Endothelial cell of umbilical vein (primary cell): ENCODE measurements around the gene ADH6. TPM values are rescaled to one million over a fixed set of nuclear protein-coding genes. Genes with fewer than 3 reads are reported as not detected.
"Not testable (repeated sequence)": the region's sequence is repeated elsewhere in the genome, so short reads cannot be mapped to it uniquely, and the experiment has no call there.

Source experiments
- BruUV-seq: library from RNA; stranded (reverse); fragments of 400-500 nt; replicated peaks from 2 replicates; lab custom pipeline; 2021; lab: Mats Ljungman, UMichigan
- CTCF ChIA-PET: fragments of 300-600, 350-600 bp; sonication (Branson Sonifier 250); formaldehyde crosslinking; loops from one replicate; lab custom pipeline; 2021; ENCODE audit warnings: antibody characterized with exemption, inconsistent platforms; lab: Charles Lee
- POLR2A ChIA-PET: fragments of 300-600, 350-600 bp; sonication (Branson Sonifier 250); formaldehyde crosslinking; loops from one replicate; lab custom pipeline; 2021; ENCODE audit warnings: antibody characterized with exemption, inconsistent platforms; lab: Charles Lee
- DNase-seq: peaks from one replicate; pipeline ENCODE4 v3.0.0-alpha.2; 2011; ENCODE audit warnings: low read depth, low spot score
- FAIRE-seq: peaks from 2 replicates; lab custom pipeline; 2011; peaks lifted over from hg19 to GRCh38; lab: Jason Lieb, UNC
- H2AFZ ChIP-seq: 2 replicates; pipeline ENCODE4 v1.6.0; 2012; ENCODE audit warnings: low read depth, low read length, control low read depth, inconsistent platforms
- H3K27ac ChIP-seq: 2 replicates; pipeline ENCODE4 v1.5.1; 2011; ENCODE audit warnings: low read depth, mild to moderate bottlenecking, control low read depth, low read length, moderate library complexity; ENCODE audit not compliant: insufficient read depth
- H3K27me3 ChIP-seq, 2 experiments: 2 replicates each; pipeline versions ENCODE4 v1.6.0 to v1.6.1; 2011; ENCODE audit warnings: low read length in 2 of 2, mixed read lengths in 1 of 2; ENCODE audit not compliant: control insufficient read depth in 2 of 2, insufficient read depth in 2 of 2
- H3K36me3 ChIP-seq, 2 experiments: 2 replicates in 1 of 2; 3 replicates in 1 of 2; pipeline ENCODE4 v1.5.1; 2011; ENCODE audit warnings: low read length in 2 of 2, mild to moderate bottlenecking in 1 of 2, moderate library complexity in 1 of 2; ENCODE audit not compliant: control insufficient read depth in 2 of 2, insufficient read depth in 2 of 2; ENCODE audit errors: extremely low read depth in 1 of 2
- H3K4me1 ChIP-seq: 3 replicates; pipeline ENCODE4 v1.5.1; 2011; ENCODE audit warnings: mild to moderate bottlenecking, low read length; ENCODE audit not compliant: control insufficient read depth, insufficient read depth; ENCODE audit errors: extremely low read depth
- H3K4me2 ChIP-seq: 2 replicates; pipeline ENCODE4 v1.6.1; 2011; ENCODE audit warnings: low read length, control low read depth, mixed read lengths; ENCODE audit not compliant: insufficient read depth
- H3K4me3 ChIP-seq, 3 experiments: fragments of 200-600 bp in 1 of 3; sonication (generic), shearing (Covaris generic) in 1 of 3; replicated peaks in 1 of 3; 2 replicates each; pipeline ENCODE4 v1.5.1; 2011 to 2016; ENCODE audit warnings: control low read depth in 3 of 3, low read length in 3 of 3, mild to moderate bottlenecking in 2 of 3, inconsistent platforms in 1 of 3, low read depth in 1 of 3, moderate library complexity in 1 of 3; ENCODE audit not compliant: insufficient read depth in 1 of 3
- H3K79me2 ChIP-seq: 2 replicates; pipeline ENCODE4 v1.6.0; 2012; ENCODE audit warnings: low read length, inconsistent platforms; ENCODE audit not compliant: control insufficient read depth, insufficient read depth
- H3K9ac ChIP-seq: replicated peaks from 2 replicates; pipeline ENCODE3; 2011; ENCODE audit warnings: low read length, control low read depth; ENCODE audit not compliant: insufficient read depth; ENCODE audit errors: extremely low read depth
- H3K9me1 ChIP-seq: replicated peaks from 3 replicates; pipeline ENCODE4 v1.6.0; 2011; ENCODE audit warnings: mild to moderate bottlenecking, low read length; ENCODE audit not compliant: control insufficient read depth, insufficient read depth; ENCODE audit errors: extremely low read depth
- H3K9me3 ChIP-seq: replicated peaks from 2 replicates; pipeline ENCODE4 v1.5.1; 2012; ENCODE audit warnings: low read length, inconsistent platforms; ENCODE audit not compliant: control insufficient read depth, insufficient read depth
- H4K20me1 ChIP-seq: replicated peaks from 2 replicates; pipeline ENCODE3; 2011; ENCODE audit warnings: mild to moderate bottlenecking, low read length; ENCODE audit not compliant: control insufficient read depth, insufficient read depth; ENCODE audit errors: extremely low read depth
- EZH2 ChIP-seq: IDR thresholded peaks from 2 replicates; pipeline ENCODE4 v1.6.1; 2012; ENCODE audit warnings: borderline replicate concordance, low read depth, mild to moderate bottlenecking, moderate library complexity, low read length, inconsistent platforms; ENCODE audit not compliant: severe bottlenecking
- FOS ChIP-seq: IDR thresholded peaks from 2 replicates; pipeline ENCODE4 v1.6.1; 2011; ENCODE audit warnings: mild to moderate bottlenecking, low read length, moderate library complexity, borderline replicate concordance; ENCODE audit not compliant: insufficient read depth
- GATA2 ChIP-seq: IDR thresholded peaks from 2 replicates; pipeline ENCODE4 v1.7.0; 2011; ENCODE audit warnings: low read depth, mild to moderate bottlenecking, moderate library complexity, mixed read lengths, low read length; ENCODE audit not compliant: insufficient read length, insufficient read depth
- JUN ChIP-seq: IDR thresholded peaks from 2 replicates; pipeline ENCODE4 v1.6.1; 2011; ENCODE audit warnings: borderline replicate concordance, low read depth; ENCODE audit not compliant: insufficient read length, insufficient read depth
- MYC ChIP-seq: IDR thresholded peaks from one replicate; pipeline ENCODE4 v1.6.1; 2011; ENCODE audit warnings: mild to moderate bottlenecking, low read depth, low read length
- POLR2A ChIP-seq: IDR thresholded peaks from 2 replicates; pipeline ENCODE4 v1.6.1; 2012; ENCODE audit warnings: low read depth, mild to moderate bottlenecking, control low read depth, low read length
- POLR2AphosphoS5 ChIP-seq: IDR thresholded peaks from 2 replicates; pipeline ENCODE4 v1.6.1; 2012; ENCODE audit warnings: low read depth, mild to moderate bottlenecking, control low read depth, low read length, moderate library complexity; ENCODE audit not compliant: insufficient read depth
- dilution Hi-C: fragments of 300-500 bp; cut with MboI; formaldehyde crosslinking; loops from one replicate; pipeline ENCODE4 v1.15.0; 2019; ENCODE audit warnings: low sequenced_read_pairs; ENCODE audit not compliant: extremely low pct_ligation_motif_present
- intact Hi-C: fragments of 100-400 bp; cut with micrococcal nuclease; formaldehyde crosslinking; loops from one replicate; pipeline ENCODE4 v1.10.0; 2022
- polyA plus RNA-seq, 4 experiments: library from polyadenylated mRNA; depleted of rRNA in 3 of 4; stranded (reverse) in 3 of 4; unstranded in 1 of 4; fragments of >200 nt; gene quantifications; 2 replicates each; pipeline versions ENCODE4 v1.2.1 to v1.2.3, GENCODE V29; 2011 to 2012; ENCODE audit warnings: missing spikeins in 1 of 4
- total RNA-seq: library from RNA; stranded (reverse); gene quantifications from 2 replicates; pipeline ENCODE4 v1.2.3, GENCODE V29; 2021
- TF ChIP-seq, protein P1 (sequence below), 2 donors: IDR thresholded peaks; 1 replicate in 1 of 2; 2 replicates in 1 of 2; pipeline ENCODE4 v1.5.1; 2011; ENCODE audit warnings: low read length in 2 of 2, mild to moderate bottlenecking in 2 of 2, moderate library complexity in 2 of 2, control low read depth in 1 of 2, inconsistent platforms in 1 of 2, low read depth in 1 of 2; ENCODE audit not compliant: insufficient read depth in 1 of 2; ENCODE audit errors: extremely low read depth in 1 of 2
- TF ChIP-seq, protein P2 (sequence below): IDR thresholded peaks from 2 replicates; pipeline ENCODE4 v1.6.1; 2011; ENCODE audit not compliant: insufficient read depth, insufficient read length

ADH6 gene
- total and polyA plus RNA-seq, 2 donors (not counting 3 experiments of a cell fraction or from before 2014, with no cell fraction given): not detected

DNA sequence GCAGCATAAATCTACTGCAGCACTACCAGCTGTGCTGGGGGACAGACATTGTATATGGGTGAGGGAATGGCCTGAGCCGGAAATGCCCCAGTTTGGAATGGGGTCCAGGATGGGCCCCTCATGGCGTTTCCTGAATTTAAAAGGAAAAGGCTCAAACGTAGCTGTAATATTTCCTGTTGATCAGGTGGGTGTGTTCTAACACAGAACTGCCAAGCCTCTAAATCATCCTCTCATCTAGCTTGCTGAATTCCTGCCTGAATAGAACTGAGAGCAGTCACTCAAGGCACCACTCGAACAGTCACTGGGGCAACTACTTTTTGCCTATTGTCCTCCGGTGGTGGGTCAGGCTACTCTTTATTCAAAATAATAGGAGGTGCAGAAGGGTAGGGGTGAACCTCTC lies 28.7 kb downstream of the ADH6 start:
- FAIRE-seq: no peak
- Histone ChIP-seq H3K36me3 (no peaks in the 10 kb centered on the region), H2AFZ (no peak overlapping the region), H3K79me2 (no peaks in the 10 kb centered on the region), H3K27ac (no peak overlapping the region), H3K4me2 (no peak overlapping the region), H3K9me3 (no peaks in the 10 kb centered on the region), H4K20me1 (no peaks in the 10 kb centered on the region), H3K4me3 (no peak overlapping the region), H3K27me3 (no peaks in the 10 kb centered on the region), H3K9me1 (no peaks in the 10 kb centered on the region), H3K9ac (no peak overlapping the region), H3K4me1 (no peaks in the 10 kb centered on the region)
- dilution Hi-C loops (no loop called here), intact Hi-C loops (no loop called here)
- ChIA-PET POLR2A (no interaction called here), CTCF (no interaction called here)
- DNase-seq: no peak
- BruUV-seq: no TSS peak
- TF ChIP-seq EZH2 (no peak), FOS (no peak), POLR2A (no peak), JUN (no peak), POLR2AphosphoS5 (no peak), GATA2 (no peak), MYC (no peak)
- TF ChIP-seq, protein P1, sequence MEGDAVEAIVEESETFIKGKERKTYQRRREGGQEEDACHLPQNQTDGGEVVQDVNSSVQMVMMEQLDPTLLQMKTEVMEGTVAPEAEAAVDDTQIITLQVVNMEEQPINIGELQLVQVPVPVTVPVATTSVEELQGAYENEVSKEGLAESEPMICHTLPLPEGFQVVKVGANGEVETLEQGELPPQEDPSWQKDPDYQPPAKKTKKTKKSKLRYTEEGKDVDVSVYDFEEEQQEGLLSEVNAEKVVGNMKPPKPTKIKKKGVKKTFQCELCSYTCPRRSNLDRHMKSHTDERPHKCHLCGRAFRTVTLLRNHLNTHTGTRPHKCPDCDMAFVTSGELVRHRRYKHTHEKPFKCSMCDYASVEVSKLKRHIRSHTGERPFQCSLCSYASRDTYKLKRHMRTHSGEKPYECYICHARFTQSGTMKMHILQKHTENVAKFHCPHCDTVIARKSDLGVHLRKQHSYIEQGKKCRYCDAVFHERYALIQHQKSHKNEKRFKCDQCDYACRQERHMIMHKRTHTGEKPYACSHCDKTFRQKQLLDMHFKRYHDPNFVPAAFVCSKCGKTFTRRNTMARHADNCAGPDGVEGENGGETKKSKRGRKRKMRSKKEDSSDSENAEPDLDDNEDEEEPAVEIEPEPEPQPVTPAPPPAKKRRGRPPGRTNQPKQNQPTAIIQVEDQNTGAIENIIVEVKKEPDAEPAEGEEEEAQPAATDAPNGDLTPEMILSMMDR (IDR thresholded peaks at IDR 0.05; ENCODE audit: extremely low read depth in 1 of 2, insufficient read depth in 1 of 2, low read depth in 1 of 2, low read length in 2 of 2): no peak
- TF ChIP-seq, protein P2, sequence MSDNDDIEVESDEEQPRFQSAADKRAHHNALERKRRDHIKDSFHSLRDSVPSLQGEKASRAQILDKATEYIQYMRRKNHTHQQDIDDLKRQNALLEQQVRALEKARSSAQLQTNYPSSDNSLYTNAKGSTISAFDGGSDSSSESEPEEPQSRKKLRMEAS: no peak

DNA sequence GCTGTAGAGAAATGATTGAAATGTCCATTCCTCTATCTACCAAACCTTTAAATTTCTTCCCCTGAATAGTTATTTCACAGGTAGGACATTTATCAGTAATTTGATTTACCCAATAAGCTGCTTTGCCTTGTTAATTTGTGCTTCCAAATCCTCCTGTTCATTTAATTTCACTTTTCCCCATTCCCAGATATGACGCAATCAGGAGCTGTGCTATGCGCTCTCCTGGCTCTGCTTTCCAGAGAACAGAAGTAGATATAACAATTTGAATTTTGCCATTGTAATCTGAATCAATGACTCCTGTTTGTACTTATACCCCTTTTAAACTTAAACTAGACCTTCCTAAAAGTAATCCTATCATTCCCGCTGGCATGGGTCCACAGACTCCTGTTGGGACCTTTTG lies 29.1 kb downstream of the ADH6 start:
- H3K79me2 ChIP-seq, H3K36me3 ChIP-seq, CTCF ChIA-PET, H4K20me1 ChIP-seq, H3K9me1 ChIP-seq, H3K27ac ChIP-seq, POLR2A ChIA-PET, H3K9me3 ChIP-seq, H3K4me2 ChIP-seq, FAIRE-seq, H2AFZ ChIP-seq, H3K4me1 ChIP-seq, H3K9ac ChIP-seq, BruUV-seq, H3K27me3 ChIP-seq, intact Hi-C loops, DNase-seq, H3K4me3 ChIP-seq, dilution Hi-C loops: not testable (repeated sequence)
